GM10248 (cell line): Measurements from ENCODE around the gene PSTPIP1.

Source experiments
- CTCF ChIA-PET: fragments of 300-600 bp; sonication (Branson Sonifier 250); formaldehyde crosslinking; extraction: SDS; loops from one replicate; lab custom pipeline; 2021; ENCODE audit warnings: antibody characterized with exemption; lab: Yijun Ruan, JAX
- POLR2A ChIA-PET: fragments of 350-650 bp; sonication (Branson Sonifier 250); formaldehyde crosslinking; extraction: SDS; loops from one replicate; lab custom pipeline; 2020; ENCODE audit warnings: antibody characterized with exemption; lab: Yijun Ruan, JAX
- DNase-seq: peaks from one replicate; pipeline ENCODE4 v3.0.0; 2012; ENCODE audit errors: extremely low spot score
- CTCF ChIP-seq: IDR thresholded peaks from 2 replicates; pipeline ENCODE4 v1.5.1; 2012; ENCODE audit warnings: mild to moderate bottlenecking, low read depth; ENCODE audit errors: extremely low read depth, missing control alignments, control extremely low read depth

Gene PSTPIP1

GRCh38 chr15:77068633-77069032 is 73.7 kb downstream of the PSTPIP1 start:
- TF ChIP-seq CTCF, result no peak
- no peak for DNase-seq
- POLR2A ChIA-PET, result no interaction called here
- CTCF ChIA-PET, result interaction anchor here (1.0 to 2.0 kb wide), 4 partner anchors 9 to 475 kb away, joined by 3 to 5 read pairs (median 4); no protein-coding TSS in a partner anchor

- TF ChIP-seq CTCF, result no peak
- no peak for DNase-seq
- ChIA-PET POLR2A (no interaction called here), CTCF (interaction anchor here (1.3 to 2.0 kb wide), 2 partner anchors 12 to 474 kb away, joined by 5 read pairs; no protein-coding TSS in a partner anchor)
These were observed 74.7 kb downstream of the PSTPIP1 start for GRCh38 chr15:77069521-77070121.

- no peak for TF ChIP-seq CTCF
- no peak for DNase-seq
- ChIA-PET CTCF (interaction anchor here (2.0 kb wide), 1 partner anchor 12 kb away, joined by 5 read pairs; no protein-coding TSS in a partner anchor), POLR2A (no interaction called here)
These were observed 75.2 kb downstream of the PSTPIP1 start for GRCh38 chr15:77070180-77070494.

- ChIA-PET POLR2A (no interaction called here), CTCF (no interaction called here)
- DNase-seq, result peak; percentile 95
- TF ChIP-seq CTCF, result no peak
These were observed 75.8 kb downstream of the PSTPIP1 start, which contains the start of gene TSPAN3 for GRCh38 chr15:77070495-77071304. TSS of gene TSPAN3 (minus strand) at chr15:77071109. CDS start at chr15:77070954, 155 bp downstream.

GRCh38 chr15:77071305-77072223 is 76.6 kb downstream of the PSTPIP1 start:
- no peak for TF ChIP-seq CTCF
- POLR2A ChIA-PET, result no interaction called here
- no peak for DNase-seq
- CTCF ChIA-PET, result no interaction called here

- POLR2A ChIA-PET, result no interaction called here
- no peak for DNase-seq
- no peak for TF ChIP-seq CTCF
- CTCF ChIA-PET, result no interaction called here
These were observed 79.4 kb downstream of the PSTPIP1 start for GRCh38 chr15:77074350-77074749.
